ELR (cell line): ENCODE measurements around the gene DUSP6.

ENCODE experiments used
- DNase-seq: peaks from one replicate; pipeline ENCODE4 v3.0.0-alpha.2; 2015; ENCODE audit warnings: low read depth

Gene DUSP6

DNA sequence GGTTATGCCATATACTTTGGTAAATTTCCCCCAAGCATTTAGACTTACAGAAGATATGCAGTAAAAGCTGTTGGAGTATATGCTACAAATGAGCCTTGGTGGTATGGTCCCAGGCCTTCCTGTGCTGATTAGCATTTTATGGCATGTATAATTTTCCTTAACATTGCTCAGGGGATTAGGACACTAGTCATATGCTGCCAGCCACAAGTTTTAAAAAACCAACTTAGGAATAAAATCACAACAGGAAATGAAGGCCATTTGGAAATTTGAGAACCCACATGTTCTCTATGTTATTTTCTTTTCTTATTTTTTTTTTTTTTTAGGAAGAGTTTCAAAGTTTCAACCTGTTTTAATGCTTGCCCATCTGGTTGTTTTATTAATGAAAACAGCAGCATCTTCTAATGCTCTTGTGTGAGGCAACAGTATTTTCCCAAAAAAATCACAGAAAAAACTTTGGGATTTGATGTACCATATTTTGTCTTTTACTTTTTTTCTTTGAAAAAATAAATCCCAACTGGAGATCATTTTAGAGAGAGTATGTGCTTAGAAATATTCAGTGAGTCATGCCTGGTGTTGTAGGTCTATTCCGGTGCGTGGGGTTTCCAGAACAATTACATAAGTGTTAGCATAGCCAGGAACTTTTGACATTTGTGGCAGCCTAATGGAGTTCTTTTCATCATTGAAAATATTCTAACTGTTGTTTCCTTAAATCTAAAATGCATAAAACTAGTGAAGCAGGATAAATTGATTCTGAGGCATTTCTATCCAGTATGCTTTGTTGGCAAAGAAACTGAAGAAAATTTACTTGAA, 21.7 kb upstream of the DUSP6 start:
- peak; percentile 87 for DNase-seq

DNA sequence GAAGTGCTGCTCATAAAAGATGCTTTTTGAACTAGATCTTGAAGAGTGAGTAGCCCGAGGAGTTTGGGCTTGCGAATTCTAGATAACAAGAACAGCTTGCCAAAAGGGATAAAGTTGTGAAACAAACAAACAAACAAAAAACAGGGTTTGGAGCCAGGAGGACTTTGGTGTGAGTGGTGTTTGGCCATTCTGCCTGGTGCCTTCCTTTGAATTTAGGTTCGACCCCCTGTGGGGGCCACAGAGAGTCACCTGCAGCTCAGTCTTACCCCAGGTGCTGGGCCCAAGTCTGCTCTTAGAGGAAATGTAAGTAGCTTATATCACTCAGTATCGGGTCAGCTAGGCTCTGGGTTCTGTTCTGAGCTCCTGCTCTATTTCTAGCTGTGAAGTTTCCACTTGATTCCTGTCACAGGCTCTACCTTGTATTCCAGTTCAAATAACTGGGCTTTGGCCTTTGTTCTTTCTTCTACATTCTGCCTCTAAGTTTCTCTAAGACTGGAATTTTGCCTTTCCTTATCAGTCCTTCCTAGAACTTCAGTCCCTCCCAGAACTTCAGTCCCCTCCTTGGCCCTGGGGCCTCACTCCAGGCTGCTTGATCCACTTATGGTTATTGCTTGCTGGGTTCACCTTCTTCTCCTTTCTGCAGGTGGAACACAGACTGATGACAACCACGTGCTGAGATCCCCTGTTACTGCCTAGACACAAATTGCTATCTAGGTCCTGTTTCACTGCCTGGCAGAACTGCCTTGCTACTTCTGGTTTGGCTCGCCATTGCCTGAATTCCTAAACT, 20.5 kb upstream of the DUSP6 start:
- no peak for DNase-seq

DNA sequence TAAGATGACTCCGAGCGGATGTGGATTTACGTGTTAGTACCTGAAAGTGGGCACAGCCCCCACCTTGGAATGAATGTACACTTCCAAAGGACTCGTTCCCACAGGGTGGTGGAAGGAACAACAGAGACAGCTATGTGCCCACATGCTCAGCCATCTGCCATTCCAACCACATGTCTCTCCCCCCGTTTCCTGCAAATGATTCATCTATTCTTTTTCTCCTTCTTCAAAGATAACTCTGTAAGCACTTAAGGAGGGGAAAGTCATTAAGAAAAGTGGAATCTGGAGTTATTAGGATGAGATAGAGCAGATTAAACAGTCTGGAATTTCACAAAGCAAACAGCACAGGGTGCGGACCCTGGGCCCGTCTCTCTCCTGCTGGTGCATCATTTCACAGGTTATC, 18.5 kb upstream of the DUSP6 start:
- peak; percentile 85 for DNase-seq

DNA sequence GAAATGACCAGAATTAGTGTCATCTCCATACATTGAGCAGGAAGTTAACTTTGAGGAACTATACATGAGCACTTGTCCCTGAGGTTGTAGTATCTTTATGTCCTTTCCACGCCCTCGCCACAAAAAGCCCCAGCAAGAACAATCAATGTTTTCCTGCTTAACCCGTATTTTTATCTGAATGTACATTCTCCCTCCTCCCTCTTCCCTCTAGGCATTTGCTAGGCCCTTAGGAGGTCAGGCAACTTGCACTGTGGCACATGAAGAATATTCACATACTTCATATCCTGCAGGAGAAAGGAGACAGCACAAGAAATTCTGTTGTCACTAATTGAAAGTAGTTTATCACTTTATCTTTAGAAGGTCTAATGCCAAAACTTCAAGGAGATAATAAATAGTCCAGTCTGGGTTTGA, 18.1 kb upstream of the DUSP6 start:
- DNase-seq: no peak

DNA sequence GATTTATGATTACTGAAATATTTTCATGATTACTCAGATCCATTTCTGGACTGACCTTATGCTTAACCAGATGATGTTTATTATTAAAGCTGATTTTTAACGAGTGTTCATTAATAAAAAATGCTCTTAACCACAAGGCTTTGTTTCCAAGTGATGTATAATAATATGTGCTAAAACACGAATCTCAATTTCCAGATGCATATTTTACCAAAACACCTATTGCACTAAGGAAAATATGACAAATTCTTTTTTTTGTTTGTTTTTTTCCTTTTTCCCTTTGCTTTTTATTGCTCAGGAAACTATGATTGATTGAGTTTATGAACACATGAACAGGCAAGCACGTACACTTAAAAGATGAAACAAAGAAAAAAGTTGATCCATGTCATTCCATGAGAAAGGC, 16.9 kb upstream of the DUSP6 start:
- no peak for DNase-seq

DNA sequence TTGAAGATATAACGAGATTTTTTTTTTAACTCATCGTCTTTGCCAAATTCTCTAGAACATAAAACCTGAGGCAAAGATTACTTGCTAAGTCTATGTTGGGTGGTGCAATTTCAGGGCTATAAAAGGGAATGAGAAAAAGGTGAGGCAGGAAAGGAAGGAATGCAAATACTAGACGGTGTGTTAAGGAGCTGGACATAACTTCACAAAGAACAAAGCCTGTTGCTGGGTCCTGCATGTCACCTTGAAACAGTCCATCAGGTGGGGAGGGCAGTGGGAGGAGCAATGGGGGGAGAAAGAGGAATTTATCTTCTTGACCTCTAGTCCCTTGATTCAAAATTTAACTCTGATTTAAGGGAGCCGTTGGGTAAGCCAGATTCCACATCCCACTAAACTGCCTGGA, 16.1 kb upstream of the DUSP6 start:
- no peak for DNase-seq

DNA sequence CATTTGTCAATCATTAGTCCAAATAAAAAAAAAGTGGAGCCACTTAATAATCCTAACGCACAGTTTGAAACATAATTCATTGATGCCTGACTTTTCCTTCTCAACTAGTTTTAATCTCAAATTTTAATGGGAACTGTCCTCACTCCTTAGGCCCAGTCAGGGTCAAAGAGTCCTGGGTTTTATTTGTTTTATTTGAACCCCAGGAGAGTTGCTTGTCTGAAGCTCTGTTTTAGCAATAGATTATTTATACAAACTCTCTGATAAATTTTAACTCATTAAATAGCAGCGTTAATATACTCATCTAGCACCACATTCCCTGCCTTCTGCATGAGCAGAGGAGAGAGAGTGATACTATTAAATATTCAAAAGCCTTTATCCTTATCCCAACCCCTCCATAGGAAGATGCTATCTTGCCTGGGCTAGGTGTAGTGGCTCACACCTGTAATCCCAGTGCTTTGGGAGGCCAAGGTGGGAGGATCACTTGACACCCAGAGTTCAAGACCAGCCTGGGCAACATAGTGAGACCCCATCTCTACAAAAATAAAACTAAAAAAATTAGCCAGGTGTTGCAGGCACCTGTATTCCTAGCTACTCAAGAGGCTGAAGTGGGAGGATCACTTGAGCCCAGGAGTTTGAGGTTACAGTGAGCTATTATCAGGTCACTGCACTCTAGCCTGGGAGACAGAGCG, 14.5 kb upstream of the DUSP6 start:
- no peak for DNase-seq

DNA sequence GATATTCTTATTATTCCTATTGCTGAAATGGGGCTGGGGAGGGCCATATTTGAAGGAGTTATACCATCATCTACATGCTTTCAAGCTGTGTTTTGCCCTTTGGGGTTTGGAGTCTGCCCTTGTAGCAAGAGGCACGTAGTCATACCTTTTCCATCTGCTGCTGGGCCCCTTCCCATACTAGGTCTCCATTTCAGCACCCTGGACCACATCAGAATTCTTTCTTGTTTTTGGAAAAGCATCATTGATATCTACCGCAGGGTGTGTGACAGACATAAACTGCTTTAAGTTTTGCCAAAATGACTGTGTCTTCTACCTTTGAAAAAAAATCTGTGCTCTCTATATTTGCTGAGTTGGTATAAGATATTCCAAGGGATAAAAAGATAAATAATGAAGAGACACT, 12.3 kb upstream of the DUSP6 start:
- DNase-seq: no peak

DNA sequence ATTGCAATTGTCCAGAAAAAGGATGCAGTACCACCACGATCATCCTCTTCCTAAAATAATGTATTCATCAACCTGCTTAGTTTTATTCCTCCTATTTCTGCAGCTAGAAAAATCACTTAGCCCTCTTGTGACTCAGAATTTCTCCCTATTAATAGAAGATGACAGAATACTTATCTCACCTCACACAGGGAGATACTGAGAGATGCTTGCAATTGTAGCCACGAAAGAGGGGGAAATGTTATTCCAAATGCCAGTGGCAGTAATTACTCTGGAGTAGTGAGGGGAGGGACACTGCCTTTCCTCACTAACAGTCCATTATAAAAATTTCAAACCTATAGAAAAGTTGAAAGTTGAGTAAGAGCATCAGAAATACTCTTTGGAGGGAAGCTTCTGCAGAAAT, 11.8 kb upstream of the DUSP6 start:
- no peak for DNase-seq

DNA sequence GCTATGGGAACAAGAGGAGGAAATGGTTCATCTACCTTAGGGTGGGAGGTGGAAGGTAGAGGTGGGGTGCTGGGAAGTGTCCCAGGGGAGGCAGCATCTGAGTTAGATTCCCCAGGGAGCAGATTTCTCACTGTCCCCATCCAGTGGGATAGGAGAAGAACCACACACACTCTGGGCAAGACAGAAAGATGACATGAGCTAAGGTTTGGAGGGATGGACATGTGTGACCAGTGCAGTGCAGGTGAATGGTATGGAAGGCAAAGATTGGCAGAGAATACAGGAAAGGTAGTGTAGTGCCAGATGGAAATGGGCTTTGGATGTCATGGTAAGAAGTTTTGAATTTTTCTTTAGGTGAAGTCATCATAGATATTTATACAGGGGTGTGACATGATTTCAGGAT, 11.3 kb upstream of the DUSP6 start:
- no peak for DNase-seq

DNA sequence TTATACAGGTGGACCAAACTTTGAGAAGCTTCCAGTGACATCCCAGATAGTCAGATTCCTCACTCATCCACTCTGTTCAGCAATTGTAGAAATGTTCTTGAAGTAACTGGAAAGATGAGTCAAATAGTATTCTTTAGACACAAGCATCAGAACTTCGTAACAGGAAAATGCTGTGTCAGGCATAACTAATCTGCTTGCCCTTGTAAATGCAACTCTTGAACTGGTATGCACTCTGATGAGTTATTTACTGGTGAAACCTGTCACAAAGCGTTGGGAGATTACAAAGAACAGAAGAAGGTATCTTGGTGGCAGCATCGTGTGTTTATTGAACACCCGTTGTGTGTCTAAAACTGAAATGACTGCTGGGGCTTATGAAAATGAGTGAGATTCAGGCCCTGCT, 10.8 kb upstream of the DUSP6 start:
- DNase-seq: no peak

DNA sequence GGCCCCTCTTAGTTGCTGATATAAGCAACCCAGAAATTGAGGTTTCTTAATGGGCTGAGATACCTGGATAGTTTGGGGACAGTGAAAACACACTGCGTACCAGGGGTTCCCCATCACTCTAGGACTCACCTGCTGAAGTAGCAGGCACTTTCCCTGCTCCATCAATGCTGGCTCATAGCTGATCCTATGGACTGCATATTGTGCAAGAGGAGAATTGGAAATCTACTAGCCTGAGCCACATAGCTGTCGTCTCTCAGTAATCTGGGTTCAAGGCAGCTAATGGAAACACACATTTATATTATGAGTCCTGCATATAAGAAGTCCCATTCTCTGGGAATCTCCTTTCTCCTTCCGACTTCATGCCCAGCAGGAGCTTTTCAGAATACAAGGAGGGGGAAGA, 7.3 kb upstream of the DUSP6 start:
- DNase-seq: no peak

DNA sequence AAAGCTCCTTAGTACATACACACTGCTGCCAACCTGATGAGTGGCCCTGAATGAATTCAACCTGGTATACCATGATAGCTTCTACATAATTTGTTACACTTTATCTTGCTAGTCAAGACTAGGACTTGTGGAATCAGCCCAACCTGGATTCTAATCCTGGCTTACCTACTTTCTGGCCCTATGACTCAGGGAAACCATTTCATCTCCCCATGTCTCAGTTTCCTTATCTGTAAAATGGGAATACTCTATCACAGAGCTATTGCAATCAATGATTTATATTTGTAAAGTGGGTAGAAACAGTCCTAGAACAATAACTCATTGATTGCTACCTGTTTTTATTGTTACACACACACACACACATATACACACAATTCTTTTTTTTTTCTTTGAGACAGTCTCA, 6.5 kb upstream of the DUSP6 start:
- DNase-seq: no peak

DNA sequence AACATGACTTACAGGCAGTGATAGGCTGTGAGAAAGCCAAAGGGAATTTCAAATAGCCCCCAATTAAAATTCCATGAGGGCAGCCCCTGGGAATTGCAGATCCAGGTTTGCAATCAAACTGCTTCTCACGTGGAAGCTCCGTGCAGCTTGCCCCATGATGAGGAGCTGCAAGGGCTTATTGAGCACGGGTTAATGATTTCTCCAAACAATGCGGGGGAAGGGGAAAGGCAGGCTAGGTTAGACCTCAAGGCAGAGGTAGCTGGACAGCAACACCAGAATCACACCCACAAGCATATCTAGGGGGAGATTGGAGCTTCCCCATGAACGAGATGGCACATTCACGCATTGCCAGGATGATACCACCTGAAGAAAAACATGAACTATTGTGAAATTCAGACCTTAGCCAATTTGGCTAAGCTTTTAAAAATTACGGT, 5.0 kb upstream of the DUSP6 start:
- no peak for DNase-seq

DNA sequence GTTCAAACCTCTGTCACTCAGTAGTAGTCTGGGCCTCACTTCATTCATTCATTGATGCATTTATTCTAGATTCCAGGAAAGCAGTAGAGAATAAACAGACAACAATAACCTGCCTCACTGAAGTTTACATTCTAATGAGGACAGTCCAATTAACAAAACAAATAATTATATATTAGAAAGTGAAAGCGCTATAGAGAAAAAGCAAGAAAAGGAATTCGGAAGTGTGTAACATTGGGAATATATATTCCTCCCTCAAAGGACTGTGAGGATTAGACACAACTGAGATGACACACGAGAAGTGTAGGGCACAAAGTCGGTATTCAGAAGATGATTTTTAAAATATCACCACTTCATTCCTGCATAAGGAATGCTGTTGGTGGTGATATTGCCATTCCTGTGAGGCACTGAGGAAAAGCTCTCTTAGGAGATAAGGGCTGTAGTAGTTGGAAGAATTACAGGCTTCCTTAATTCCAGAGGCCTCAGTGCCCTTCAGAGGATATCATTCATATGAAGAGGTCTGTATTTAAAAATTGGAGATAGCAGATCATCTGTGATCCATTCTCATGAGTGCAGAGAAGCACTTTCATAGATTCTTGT, 3.9 kb upstream of the DUSP6 start:
- DNase-seq: no peak

DNA sequence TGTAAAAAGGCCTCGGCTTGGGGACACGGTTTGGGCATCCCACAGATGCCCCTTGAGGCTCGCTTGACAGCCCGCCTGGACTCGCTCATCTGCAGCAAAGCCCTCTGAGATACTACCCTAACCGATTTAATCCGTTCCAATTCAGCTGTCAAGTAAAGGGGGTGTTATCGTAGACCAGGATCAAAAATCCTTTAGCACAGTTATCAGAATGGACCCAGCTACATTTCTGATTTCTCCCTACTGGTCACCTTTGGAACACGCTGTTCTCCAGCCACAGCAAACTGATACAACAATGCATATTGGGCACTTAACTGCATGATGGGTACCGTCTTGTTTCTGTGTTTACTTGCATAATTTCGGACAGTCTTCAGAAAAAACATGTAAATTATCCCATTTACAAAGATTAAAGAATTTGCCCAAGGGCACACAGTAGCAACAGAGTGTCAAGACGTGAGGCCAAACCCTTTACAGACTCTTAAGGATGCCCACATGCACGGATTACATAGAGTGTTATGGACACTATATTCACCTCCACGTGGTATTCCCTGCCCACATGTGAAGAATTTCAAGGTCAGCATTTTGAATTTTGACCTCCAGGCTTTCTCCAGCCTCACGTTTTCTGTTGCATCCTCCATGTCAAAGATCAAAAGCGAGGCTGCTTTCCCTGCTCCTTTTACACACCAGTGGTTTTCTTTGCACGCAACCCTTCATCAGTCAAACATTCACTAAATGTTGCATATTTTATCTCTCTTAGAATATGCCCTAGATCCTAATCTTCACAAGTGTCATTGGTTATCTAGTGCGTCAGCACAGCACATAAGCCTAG, 3.2 kb upstream of the DUSP6 start:
- DNase-seq: peak; percentile 37

DNA sequence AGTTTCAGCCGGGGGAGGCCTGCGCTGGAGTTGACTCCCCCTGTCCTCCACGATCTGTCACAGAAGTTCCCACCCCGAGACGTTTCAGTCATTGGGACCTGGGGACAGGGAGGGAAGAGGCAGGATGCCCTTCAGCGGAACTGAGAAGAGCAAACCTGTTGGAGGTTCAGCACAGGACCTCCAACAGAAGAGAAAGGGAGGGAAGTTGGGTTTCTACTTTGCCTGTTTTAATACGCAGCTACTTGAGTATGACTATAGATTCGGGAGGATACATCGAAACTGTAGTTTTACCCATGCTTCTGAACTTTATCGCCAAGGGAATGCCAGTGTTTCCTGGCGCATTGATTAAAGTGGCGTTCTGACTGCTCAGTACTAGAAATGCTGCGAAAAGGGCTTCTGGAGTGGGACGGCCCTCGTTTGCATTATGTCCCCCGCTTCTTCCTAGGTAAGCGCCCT, 2.3 kb upstream of the DUSP6 start:
- DNase-seq: no peak

DNA sequence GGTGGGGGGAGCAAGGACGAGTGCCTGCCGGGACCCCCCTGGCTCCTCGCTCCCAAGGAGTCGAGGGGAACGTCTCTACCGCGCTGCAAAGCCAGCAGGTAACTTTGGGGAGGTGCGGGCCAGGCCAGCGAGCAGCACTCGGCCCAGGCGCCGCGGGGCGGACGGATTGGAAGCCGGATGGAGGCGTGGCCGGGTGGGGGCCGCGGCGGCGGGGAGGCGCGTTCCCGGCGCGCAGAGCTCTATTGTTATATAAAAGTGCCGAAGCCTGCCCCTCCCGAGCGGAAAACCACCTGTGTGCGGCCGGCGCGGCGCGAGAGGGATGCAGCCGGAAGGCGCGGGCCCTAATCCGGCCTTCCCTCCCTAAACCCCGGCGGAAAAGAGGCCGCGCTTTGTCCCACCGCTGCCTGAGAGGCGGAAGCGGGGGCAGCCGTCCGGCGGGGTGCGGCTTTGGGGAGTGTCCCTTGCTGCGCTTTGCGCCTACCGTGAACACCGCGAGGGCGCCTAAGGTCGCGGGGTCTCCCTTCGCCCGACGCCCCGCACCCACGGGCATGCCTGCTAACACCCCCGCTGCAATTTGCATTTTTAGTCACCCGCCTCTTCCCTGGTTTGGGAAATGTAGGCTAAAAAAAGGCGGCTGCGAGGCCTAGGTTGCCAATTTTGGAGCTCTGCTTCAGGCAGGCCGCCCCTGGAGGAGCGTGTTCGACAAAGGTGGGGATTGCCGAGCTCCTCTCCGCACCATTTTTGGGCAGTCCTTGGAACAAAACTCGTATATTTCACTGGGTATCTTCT, 1.7 kb upstream of the DUSP6 start:
- peak; percentile 87 for DNase-seq

DNA sequence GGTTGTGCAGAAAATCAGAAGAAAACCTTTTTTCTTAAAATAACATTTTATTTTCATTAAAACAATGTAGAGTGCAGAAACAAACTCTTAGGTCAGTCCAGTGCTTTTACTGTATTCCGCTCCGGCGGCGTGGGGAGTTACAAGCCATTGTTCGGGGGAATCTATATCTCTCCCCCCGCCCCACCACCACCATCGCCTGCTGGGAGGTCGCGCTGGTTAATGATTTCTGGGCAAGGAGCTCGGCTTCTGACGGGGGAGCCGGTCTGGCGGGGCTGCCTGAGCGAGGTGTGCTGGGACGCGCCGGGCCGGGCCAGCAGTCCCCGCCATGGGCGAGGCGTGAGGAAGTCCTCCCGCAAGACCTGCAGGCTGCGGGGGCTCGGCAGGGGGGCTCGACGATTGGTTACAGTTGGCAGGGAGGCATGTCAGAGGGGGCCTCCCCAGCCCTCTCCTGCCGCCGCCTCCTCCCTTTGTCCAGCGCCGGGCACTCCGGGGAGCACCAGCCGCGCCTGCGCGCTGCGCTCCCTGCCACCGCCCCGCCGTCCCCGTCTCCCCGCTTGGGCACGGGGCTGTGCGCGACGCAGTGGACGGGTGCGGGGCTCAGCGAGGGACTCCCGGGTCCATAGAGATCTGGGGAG, 1.0 kb upstream of the DUSP6 start:
- peak; percentile 74 for DNase-seq

DNA sequence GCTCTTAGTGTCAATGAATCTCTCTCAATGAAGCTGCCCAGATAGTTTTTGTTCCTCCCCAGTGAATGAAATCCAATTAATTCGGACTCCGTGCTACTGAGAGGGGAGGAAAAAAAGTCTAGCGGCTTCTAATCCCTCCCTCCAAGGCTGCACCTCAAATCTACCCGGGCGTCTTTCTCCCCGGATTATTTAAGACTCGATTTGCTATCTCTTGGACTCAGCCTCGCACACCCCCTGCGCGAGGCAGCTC, 134 bp downstream of the DUSP6 start:
- no peak for DNase-seq
